NCI-H2171 (cell line): ENCODE results near the gene SCNN1B.
A peak's percentile ranks its signal among the peaks of the same experiment; 100 is the strongest.
"Not testable (repeated sequence)": the region's sequence is repeated elsewhere in the genome, so short reads cannot be mapped to it uniquely, and the experiment has no call there.

Source experiments
- DNase-seq: peaks from one replicate; lab custom pipeline; 2025; lab: John Stamatoyannopoulos, UW

Gene SCNN1B

GRCh38 chr16:23355106-23355670 lies 53.1 kb downstream of the SCNN1B start:
- DNase-seq, result no peak

DNA sequence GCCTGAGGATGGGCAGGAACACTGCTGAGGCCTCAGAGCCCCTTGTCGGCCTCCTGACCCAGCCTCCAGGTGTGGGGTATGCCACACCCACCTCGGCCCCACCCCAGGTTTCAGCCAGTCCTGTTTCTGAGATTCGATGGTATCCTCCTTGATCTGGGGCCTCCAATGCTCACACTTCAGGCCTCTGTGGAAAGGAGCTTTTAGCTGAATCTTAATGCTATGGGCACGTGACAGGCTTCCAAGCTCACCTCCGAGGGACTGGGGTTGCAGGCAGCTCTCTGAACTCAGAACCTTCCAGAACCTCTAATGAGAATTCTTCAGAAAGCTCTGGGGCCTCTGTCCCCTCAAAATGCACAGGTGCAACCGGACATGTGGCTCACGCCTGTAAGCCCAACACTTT lies 54.8 kb downstream of the SCNN1B start:
- DNase-seq, result no peak

DNA sequence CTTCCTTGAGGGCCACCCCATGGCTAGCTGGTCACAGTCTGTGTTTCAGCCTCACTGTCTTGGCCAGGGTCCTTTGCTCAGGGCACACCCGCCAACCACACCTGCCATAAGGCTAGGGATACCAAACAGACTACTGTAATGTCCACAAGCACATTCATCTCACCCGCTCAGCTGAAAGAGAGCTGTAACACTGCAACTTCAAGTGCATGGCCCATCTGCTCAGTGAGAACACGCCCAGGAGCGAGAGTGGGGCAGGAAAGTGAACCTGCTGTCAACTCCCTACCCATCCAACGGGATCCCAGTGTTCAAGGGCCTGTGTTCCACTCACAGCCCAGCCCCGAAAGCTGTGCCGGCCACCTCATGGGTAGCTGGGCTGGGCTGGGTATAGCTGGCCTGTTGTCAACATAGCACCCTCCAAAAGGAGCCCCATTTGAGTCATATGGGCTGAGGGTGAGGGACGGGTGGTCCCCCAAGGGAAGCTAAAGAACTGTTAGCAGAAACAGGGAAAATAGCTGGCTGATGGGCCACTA lies 55.7 kb downstream of the SCNN1B start:
- DNase-seq, result peak; percentile 68

- DNase-seq, result no peak
These were observed 57.1 kb downstream of the SCNN1B start for GRCh38 chr16:23359092-23359760.

DNA sequence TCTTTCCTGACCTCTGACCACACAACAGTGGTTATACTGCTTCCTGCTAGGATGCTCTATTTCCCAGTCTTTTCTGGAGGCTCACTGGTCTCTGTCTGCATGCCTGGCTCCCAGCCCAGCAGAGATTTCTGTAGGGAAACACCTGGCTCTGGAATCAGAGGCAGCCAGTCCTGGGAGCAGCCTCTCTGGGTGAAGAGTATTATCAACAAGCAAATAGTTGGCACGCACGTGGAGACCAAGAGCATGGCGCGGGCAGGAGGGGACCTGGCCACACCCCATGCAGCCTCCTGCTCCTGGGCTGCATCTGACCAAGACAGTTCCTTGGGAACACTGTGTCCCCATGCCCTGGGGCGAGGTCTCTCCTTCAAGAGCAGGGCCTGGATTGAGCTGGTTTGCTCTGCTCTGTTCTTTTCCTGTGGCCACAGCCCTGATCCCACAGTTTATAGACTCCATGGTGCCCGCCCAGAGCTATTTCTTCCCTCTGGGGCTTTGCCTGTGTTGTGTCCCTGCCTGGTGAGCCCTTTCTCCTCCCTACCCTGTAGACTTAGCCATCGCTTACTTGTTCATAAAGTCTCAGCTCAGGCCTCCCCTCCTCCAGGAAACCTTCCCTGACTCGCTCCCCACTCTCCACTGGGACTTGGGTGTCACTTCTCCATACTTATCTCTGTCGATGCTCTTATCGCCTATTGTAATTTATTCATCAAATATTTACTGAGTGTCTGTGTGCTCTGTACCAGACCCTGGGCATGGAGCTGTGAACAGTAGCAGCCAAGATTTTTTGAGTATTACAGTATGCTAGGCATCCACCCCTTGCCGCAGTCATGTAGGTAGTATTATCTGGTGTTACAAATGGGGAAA lies 60.6 kb downstream of the SCNN1B start:
- DNase-seq, result peak; percentile 4

- no peak for DNase-seq
These were observed 63.6 kb downstream of the SCNN1B start for GRCh38 chr16:23365602-23366240.

DNA sequence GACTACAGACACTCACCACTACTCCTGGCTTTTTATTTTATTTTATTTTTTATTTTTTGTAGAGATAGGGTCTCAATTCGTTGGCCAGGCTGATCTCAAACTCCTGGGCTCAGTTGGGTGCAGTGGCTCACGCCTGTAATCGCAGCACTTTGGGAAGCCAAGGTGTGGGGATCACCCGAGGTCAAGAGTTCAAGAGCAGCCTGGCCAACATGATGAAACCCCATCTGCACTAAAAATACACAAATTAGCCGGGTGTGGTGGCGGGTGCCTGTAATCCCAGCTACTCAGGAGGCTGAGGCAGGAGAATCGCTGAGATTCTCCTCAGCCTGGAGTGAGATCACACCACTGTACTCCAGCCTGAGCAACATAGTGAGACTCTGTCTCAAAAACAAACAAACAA lies 64.2 kb downstream of the SCNN1B start:
- not testable (repeated sequence) for DNase-seq

GRCh38 chr16:23367564-23367963 lies 65.5 kb downstream of the SCNN1B start:
- DNase-seq, result no peak

- DNase-seq, result no peak
These were observed 65.9 kb downstream of the SCNN1B start for GRCh38 chr16:23367988-23368387.

DNA sequence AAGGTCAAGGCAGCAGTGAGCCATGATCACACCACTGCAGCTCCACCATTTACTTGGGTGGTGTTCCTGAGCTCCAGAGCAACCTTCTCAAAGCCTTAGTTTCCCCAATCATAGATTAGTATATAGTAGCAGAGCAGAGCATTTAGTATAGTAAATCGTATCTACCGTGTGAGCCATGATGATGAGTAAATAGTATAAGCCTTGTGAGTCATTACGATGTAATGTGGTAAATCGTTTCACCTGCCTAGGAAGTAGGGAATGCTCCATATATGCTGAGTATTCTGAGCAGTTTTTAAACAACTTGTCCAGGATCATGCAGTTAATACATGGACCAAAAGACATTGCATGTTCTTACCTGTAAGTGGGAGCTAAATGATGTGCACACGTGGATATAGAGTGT lies 66.4 kb downstream of the SCNN1B start:
- DNase-seq, result no peak

DNA sequence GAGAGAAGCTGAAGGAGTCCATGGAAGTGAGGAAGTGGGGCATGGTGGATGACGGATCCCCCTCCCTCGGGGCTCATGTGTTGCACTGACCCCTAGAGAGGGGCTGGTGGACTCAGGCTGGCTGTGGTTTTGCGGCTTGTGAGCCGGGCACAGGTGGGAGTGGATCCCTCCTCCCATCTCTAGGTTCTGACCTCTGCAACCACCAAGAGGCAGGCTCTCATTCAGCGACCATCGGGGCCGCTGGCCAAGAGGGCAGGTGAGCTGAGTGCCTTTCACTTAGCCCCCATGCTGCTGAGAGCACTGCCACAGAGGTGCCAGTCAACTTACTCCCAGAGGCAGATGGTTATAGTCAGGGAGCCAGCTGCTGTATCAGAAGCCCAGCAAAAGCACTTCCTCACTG lies 67.3 kb downstream of the SCNN1B start:
- no peak for DNase-seq

DNA sequence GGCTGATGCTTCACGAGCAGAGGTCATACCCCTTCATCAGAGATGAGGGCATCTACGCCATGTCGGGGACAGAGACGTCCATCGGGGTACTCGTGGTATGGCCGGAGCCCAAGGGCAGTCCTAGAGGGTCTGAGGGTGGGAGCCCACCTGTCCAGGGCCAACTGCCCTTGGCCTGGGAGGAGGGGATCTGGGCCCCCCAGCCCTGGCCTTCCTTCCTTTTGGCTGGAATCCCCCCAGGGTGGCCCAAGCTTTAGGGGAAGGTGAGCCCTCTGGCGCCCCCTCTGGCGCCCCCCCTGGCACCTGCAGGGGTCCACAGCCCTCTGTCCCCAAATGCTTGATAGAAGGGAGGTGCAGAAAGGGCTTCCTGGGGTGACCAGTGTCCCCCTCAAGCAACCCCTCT lies 69.3 kb downstream of the SCNN1B start:
- no peak for DNase-seq

- DNase-seq, result no peak
These were observed 71.5 kb downstream of the SCNN1B start for GRCh38 chr16:23373436-23374219.

- DNase-seq, result no peak
These were observed 72.8 kb downstream of the SCNN1B start for GRCh38 chr16:23374721-23375510.

DNA sequence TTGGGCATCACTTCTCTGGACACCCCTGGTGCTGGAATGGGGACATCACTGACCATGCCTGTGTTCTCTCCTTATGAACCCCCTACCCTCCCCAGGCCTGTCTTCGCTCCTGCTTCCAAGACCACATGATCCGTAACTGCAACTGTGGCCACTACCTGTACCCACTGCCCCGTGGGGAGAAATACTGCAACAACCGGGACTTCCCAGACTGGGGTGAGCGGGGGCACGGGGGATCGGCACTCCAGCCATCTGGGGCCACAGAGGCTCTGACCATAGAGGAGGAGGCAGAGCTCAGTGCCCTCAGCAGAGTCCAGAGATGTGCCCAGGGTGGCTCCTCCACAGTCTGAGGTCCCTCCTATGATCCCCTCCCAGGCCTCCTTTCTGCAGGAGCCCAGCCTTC lies 73.5 kb downstream of the SCNN1B start:
- DNase-seq, result no peak

GRCh38 chr16:23377071-23377931 lies 75.2 kb downstream of the SCNN1B start:
- DNase-seq, result no peak

GRCh38 chr16:23378256-23378655 lies 76.2 kb downstream of the SCNN1B start:
- DNase-seq, result no peak

- DNase-seq, result no peak
These were observed 76.8 kb downstream of the SCNN1B start for GRCh38 chr16:23378921-23379320.

- DNase-seq, result no peak
These were observed 77.6 kb downstream of the SCNN1B start for GRCh38 chr16:23379707-23380106.

DNA sequence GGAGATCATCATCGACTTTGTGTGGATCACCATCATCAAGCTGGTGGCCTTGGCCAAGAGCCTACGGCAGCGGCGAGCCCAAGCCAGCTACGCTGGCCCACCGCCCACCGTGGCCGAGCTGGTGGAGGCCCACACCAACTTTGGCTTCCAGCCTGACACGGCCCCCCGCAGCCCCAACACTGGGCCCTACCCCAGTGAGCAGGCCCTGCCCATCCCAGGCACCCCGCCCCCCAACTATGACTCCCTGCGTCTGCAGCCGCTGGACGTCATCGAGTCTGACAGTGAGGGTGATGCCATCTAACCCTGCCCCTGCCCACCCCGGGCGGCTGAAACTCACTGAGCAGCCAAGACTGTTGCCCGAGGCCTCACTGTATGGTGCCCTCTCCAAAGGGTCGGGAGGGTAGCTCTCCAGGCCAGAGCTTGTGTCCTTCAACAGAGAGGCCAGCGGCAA lies 78.4 kb downstream of the SCNN1B start:
- DNase-seq, result no peak
